HG02642 (cell line): ENCODE measurements around the gene ADGRD2.

Source experiments
- ATAC-seq: cut with Tn5 transposase; IDR thresholded peaks from one replicate; pipeline ENCODE4 v1.9.1; 2021; ENCODE audit warnings: mild to moderate bottlenecking; ENCODE audit not compliant: unreplicated experiment, poor library complexity

ADGRD2 gene

DNA sequence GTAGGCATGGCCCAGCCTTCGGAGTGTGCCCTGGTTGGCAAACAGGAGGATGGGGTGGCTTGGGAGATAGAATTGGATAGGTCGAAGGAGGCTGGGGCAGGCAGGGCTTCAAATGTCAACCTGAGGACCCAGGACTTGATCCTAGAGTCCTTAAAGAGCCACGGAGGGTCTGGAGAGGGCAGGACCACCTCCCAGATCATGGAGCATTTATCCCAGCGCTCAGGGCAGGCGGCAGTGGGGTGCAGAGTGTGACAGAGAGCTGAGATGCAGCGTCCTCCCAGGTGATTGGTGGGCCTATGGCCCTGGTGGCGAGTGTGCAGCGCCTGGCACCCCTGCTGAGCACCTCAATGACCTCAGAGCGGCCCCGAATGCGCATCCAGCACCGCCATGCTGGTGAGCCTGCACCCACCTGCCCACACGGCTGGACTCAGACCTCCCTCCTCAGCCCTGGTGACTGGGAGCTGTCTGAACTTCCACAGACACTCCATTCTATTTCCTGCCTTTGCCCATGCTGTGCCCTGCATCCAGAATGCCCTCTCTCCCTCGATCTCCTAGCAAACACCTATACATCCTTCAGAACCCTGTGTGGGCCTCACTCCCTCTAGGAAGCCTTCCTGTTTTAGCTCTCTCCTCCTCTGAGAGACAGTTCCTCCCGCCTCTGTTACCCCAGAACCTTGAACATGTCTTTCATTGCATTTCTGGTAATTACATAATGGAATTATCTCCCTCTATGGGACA lies 6.3 kb downstream of the ADGRD2 start:
- no peak for ATAC-seq

DNA sequence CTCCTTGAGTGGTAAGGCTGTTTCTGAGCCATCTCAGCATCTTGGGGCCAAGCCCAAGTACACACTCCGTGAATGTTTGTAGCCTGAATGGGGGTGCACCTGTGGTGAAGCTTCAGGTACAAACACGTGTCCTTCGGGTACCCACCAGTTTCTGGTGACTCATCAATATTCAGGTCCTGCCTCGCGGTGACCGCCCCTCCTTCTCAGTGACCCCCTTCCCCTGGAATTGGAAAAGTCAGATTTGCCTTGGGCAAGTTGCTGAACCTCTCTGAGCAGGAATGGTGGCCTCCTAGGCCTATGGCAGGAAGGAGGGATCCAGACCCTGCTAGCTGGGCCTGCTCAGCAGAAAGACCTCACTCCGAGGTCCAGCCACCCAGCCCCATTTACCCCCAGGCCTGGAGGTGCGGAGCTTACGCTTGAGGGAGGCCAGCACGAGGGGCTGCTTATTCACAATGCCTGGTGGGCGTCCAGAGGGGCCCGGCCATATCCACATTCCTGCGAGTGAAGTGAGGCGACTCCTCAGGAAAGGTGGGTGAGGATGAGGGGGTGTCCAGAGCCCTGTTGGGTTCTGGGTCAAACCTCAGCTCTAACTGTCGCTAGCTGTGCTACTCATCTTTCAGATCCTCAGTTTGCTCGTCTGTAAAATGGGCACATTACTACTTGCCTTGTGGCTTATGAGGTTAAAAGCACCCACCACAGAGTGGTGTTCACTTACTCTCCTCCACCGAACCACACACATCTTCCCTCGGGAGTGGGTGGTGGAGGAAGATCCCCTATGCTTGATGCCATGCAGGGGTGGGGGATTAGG lies 7.0 kb downstream of the ADGRD2 start:
- ATAC-seq, result no peak

DNA sequence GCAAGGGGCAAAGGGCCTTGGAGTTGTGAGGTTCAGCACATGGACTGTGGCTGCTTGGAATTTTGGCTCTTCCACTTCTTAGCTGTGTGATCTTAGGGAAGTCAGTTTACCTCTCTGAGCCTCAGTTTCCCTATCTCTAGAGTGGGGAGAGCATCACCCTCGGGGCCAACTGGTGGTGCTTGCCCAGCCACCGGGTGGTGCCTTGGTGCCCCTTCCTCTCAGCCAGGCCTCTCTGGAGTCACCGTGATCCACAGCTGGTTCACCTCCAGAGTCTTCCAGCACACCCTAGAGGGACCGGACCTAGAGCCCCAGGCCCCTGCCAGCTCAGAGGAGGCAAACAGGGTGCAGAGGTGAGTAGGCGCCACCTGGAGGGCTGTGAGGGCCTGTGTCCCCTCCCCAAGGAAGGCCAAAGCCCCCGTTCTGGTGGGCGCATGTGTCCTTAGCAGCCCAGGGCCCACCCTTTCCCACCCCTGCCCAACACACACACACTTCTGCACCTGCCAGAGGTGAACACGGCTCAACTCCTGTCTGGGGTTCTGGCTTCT lies 7.7 kb downstream of the ADGRD2 start:
- no peak for ATAC-seq

DNA sequence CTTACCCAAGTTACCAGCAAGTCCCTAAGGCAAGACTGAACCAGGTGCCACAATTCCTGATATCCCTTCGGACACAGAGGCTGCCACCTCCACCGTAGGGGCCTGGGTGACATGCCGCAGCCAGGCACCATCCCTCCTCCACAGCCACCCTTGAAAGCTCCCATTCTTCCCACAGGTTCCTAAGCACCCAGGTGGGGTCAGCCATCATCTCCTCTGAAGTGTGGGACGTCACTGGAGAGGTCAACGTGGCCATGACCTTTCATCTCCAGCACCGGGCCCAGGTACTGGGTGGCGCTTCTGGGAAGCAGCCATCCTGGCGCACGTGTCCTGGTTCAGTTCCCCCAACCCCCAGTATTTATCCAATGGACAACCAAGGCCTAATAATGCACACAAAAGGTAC lies 8.2 kb downstream of the ADGRD2 start:
- ATAC-seq, result no peak

DNA sequence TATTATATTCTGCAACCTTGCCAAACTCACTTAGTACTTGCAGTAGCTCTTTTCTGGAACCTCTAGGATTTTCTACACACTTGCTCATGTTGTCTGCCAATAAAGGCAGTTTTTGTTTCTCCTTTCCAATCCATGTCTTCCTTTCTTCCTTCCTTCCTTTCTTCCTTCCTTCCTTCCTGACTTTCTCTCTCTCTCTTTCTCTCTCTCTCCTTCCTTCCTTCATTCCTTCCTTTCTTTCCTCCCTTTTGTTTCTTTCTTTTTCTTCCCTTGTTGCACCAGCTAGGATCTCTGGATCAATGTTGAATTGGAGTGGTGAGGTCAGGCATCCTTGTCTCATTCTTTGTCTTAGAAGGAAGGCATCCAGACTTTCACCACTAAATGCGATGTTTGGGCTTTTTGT lies 12.5 kb downstream of the ADGRD2 start:
- ATAC-seq, result no peak

DNA sequence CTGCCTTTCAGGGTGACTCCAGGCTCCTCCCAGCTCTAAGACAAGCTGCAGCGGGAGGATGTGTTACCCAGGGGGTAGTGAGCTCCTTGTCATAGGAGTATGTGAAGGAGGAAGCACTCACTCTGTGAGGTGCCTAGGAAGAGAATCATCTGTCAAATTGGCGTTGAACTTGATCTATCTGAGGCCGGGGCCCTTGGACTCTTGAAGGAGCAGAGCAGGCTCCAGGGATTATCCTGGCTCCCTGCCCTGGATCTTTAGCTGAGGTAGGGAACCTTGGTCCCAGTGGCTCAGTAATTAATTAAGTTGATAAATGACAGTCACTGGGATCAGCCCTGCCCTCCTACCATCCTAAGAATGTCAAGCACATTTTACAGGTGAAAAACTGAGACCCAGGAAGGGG lies 15.5 kb downstream of the ADGRD2 start:
- ATAC-seq, result no peak

DNA sequence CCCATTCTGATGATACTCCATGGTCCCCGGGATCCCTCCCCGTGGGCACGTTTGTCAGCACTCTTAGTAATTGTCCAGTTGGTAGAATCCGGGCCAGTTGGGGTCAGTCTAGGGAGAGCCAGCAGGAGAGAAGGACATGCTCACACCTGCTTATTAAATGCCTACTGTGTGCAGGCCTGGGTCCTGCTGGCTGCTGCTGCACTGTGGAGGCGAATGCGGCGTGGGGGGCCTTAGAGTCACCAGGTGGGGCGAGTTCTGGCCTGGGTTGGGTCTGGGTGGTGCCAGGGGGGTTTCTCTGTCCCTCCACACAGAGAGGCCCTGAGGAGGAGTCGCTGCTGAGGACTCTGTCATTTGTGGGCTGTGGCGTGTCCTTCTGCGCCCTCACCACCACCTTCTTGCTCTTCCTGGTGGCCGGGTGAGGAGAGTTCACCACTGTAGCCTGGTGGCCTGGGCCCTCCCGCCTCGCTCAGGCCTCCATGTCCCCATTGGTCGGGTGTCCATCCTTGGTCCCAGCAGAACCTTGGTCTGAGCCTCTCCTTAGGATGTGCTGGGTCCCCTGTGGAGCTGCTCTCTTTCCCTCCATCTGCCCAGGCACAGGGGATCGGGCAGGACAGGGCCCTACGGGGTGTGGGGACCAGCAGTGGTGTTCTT lies 17.3 kb downstream of the ADGRD2 start:
- no peak for ATAC-seq

DNA sequence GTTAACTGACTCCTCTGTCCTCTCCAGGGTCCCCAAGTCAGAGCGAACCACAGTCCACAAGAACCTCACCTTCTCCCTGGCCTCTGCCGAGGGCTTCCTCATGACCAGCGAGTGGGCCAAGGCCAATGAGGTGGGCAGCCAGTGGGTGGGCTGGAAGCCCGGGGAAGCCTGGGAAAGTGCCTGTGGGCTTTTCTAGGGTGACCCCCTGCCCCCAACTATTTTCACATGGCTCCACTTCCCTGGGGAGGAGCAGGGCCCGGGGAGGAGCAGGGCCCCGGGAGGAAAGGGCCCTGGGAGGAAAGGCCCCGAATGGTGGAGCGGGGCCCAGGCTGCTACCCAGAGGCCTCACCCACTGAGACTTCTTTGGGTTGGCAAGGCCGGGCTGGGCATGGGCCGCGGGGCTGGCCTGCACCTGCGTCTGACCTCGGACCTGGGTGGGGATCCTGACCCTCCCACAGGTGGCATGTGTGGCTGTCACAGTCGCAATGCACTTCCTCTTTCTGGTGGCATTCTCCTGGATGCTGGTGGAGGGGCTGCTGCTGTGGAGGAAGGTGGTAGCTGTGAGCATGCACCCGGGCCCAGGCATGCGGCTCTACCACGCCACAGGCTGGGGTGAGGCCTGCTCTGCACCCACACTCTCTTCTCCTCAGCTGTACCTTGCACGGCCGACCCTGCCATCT lies 17.9 kb downstream of the ADGRD2 start:
- no peak for ATAC-seq

DNA sequence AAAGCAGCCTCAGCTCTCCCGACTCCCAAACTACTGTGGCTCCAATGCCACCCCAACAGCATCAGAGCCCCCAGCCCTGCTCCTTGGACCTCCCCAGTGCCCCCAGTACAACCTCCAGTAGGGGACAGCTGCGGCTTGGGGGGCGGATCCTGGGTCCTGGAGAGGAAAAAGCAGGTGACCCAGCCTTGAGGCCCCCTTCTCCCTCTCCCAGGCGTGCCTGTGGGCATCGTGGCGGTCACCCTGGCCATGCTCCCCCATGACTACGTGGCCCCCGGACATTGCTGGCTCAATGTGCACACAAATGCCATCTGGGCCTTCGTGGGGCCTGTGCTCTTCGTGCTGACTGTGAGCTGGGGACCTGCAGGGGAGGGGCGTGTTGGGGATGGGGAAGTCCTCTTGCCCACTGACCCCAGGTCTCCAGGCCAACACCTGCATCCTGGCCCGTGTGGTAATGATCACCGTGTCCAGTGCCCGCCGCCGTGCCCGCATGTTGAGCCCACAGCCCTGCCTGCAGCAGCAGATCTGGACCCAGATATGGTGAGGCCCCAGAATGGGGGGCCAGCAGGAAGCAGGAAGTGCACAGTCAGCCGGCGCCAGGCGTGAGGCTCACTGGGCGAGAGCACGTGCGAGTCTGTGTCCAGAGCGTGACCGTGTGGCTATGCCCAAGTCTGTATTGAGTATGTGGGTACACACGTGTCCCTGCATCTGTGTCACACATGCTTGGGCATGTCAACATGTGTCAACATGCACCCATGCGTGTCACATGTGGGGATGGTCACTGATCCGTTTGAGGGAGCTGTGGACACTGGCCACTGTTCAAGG lies 19.0 kb downstream of the ADGRD2 start:
- no peak for ATAC-seq

DNA sequence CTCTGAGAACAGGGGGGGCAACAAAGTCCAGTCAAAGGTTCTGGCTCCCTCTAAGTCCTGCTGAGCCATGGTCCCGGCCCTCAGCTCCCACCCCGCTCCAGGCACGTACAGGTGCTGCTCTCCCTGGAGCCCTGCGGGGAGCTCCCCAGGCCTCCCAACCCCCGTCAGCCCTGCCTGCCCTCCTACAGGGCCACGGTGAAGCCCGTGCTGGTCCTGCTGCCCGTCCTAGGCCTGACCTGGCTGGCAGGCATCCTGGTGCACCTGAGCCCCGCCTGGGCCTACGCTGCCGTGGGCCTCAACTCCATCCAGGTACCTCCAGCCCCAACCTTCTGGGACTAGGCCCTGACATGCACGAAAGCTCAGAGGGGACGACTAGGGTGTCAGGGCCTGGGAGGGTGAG lies 20.1 kb downstream of the ADGRD2 start:
- no peak for ATAC-seq

DNA sequence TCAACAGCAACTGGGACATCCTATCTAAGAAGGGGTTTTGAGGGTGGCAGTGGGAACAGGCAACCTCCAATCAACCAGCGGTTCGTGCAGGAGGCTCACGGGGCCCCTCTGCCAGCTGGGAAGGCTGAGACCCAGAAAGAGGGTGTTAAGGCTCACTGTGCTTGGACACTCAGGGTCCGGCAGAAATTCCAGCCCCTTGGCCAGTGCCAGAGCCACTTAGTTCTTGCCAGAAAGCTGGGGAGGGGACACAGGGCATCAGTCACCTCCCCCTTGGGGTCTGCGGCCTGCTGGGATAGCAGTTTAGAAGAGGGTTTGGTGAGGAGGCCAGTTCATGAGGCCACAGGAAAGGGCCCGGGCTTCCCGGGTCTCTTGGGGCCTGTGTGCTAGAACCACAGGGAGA lies 20.5 kb downstream of the ADGRD2 start:
- no peak for ATAC-seq

DNA sequence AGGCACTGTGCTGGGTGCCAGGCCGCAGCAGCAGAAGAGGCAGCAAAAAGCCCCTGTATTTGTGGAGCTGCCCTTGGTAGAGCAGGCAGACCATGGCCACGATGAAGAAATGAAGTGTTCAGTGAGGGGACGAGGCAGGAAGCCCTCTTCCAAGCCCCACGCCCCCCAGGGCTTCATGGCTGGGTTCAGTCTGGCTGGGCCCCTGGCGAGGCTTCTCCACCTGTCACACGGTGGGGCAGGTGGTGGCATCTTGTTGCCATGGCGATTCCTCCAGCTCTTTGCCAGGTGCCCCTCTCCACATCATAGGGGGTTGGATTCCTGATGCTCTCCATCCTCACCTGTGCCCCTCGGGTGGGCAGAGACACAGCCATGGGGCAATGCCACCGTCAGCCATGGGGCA lies 21.5 kb downstream of the ADGRD2 start:
- ATAC-seq, result no peak

DNA sequence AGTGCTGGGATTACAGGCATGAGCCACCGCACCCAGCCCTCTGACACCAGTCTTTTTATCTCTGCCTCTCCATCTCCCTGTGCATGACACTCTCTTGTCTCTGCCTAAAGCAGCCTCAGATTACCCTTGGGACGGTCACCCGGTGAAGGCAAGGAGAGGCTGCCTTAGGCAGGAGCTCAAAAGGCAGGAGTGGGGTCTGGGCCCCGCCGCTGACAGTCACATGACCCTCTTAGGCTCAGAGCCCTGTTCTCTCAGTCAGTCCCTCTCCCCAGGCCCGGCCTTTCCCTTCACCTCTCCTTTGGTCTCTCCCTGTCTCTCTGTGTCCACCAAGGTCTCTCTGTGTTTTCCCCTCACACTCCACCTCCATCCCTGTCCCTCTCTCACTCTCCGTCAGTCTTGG lies 22.5 kb downstream of the ADGRD2 start:
- ATAC-seq, result no peak

DNA sequence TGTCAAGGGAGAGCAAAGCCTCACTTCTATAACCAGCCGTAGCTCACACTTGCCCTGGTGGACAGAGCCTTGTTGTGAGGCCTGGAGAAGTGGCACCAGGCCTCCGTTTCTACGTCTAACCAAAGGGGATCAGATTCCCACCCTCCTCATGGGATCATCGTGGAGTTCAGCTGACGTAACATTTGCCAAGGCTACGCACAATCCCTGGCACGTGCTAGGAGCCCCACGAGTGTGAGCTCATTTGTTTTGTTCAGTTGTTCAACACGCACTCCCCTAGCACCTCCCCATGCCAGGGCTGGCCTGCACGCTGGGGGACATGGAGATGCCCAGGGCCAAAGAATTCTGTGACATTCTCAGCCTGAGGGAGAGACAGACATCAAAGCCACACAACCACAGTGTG lies 23.1 kb downstream of the ADGRD2 start:
- no peak for ATAC-seq

DNA sequence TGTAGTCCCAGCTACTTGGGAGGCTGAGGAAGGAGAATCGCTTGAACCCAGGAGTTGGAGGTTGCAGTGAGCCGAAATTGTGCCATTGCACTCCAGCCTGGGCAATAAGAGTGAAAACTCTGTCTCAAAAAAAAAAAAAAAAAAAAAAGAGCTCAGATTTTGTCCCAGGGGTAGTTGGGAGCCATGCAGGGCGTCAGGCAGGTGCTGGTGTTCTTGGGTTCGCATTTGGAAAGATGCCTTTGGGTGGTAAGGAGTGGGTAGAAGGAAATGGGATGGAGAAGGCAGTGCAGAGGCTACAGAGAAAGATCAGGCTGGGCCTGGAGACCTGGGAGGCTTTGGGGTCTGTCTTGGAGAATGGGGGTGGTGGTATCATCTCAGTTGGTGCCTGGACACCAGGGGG lies 23.9 kb downstream of the ADGRD2 start:
- ATAC-seq, result no peak

DNA sequence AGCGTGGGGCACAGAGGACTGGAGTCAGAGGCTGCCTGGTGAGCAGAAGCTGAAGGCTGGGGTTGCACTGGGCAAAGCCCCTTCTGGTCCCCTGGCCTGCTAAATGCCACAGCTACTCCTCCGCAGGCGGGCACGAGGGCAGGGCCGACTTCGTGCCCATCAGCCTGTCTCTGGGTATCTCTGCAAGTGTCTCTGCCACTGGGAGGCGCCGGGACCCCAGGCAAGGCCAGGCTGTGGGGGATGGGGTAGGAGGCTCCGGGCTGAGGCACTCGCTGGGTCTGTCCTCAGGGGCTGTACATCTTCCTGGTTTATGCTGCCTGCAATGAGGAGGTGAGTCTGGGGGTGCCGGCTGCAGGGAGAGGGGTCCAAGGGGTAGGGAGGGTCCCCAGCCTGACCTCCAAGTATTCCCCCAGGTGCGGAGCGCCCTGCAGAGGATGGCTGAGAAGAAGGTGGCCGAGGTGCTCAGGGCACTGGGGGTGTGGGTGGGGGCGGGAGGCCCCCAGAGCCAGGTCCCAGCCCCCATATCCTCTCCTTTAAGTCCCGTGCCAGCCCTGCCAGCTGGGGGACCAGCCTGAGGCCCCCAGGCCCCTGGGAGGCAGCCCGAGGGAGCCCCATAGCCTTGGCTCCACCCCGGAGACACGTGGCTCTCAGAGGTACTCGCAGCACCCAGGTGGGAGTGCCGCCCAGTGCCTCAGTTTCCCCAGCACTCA lies 25.1 kb downstream of the ADGRD2 start:
- ATAC-seq, result no peak

DNA sequence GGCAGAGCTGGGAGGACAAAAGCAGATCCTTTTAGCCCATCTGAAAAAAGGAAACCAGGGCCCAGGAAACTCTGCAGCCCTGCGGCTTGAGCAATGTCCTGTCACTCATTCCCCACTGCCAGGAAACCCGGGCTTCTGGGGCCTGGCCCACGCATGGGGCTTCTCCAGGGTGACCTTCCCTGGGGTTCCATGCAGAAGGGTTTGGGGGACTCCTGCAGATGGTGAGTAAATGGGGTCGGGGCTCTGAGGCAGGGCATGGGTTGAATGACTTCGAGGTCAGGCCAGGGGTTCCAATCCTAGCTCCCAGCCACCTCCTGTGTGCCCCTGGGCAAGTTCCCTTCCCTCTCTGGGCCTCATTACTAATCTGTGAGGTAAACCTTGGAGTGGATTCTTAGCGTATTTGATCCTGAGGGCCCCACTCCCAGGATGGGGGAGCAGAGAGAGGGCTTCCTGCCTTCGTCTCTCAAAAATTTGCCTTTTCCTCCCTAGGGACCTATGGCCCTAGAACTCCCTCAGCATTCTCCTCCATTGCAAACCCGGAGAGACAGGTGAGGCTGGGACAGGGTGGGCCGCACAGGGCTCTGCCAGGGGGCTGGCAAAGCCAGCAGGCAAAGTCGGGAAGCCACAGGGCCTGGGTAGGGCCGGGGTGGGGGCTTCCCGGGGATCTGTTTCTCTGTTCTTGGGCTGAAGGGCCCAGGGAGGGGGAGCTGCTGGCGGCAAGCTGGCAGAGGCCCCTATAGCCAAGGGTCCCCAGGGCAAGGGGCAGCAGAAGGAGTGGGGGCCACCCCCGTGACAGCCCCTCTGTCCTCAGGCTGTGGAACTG lies 25.8 kb downstream of the ADGRD2 start:
- ATAC-seq, result no peak

DNA sequence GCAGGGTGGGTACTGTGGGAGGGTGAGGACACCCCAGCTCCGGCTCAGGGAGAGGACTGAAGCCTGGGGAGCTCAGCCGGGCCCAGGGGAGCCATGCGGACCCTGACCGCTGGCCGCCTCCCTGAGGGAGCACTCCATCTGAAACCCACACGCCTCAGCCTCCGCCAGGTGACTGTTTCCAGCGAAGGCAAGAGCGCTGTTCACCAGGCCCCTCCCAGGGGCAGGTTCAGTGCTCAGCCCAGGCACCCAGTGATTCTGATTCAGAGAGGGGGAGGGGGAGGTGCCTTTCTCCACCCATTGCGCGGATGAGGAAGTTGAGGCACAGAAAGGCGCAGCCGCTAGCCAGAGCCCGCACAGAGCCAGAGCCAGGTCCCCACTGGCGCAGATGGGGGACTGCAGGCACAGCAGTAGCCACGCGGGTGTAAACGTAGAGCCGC lies 27.0 kb downstream of the ADGRD2 start:
- no peak for ATAC-seq
